Activated CD8-positive, alpha-beta T cell treated with anti-CD3 and anti-CD28 coated beads, Interleukin-2, amount 10 ng/mL, durations not matched to agents 7 days and 5 days (primary cell): ENCODE measurements around the gene LAPTM4A. TPM values are rescaled to one million over a fixed set of nuclear protein-coding genes. Genes with fewer than 3 reads are reported as not detected.
"Not testable (repeated sequence)": the region's sequence is repeated elsewhere in the genome, so short reads cannot be mapped to it uniquely, and the experiment has no call there.

Experiments used
- ATAC-seq: fragments of 150-1000 bp; cut with Tn5 transposase; one replicate; pipeline ENCODE4 v1.10.0; 2021; ENCODE audit warnings: moderate library complexity
- CTCF ChIA-PET: fragments of 350-600 bp; sonication (Branson Sonifier 250); formaldehyde crosslinking; loops from one replicate; lab custom pipeline; 2021; ENCODE audit warnings: antibody characterized with exemption; lab: Charles Lee
- POLR2A ChIA-PET: fragments of 350-600 bp; sonication (Branson Sonifier 250); formaldehyde crosslinking; loops from one replicate; lab custom pipeline; 2021; ENCODE audit warnings: antibody characterized with exemption; lab: Charles Lee
- DNase-seq: peaks from one replicate; pipeline ENCODE4 v3.0.0-alpha.2; 2020
- H3K27ac Mint-ChIP-seq: one replicate; pipeline ENCODE4 v1.8.0; 2021; ENCODE audit warnings: mild to moderate bottlenecking, mixed read lengths
- H3K27me3 Mint-ChIP-seq: one replicate; pipeline ENCODE4 v1.8.0; 2021; ENCODE audit warnings: low read depth, mixed read lengths
- H3K36me3 Mint-ChIP-seq: one replicate; pipeline ENCODE4 v1.8.0; 2021; ENCODE audit warnings: low read depth, mixed read lengths
- H3K4me1 Mint-ChIP-seq: one replicate; pipeline ENCODE4 v1.8.0; 2021; ENCODE audit warnings: low read depth, mixed read lengths
- H3K4me3 Mint-ChIP-seq: one replicate; pipeline ENCODE4 v1.8.0; 2021; ENCODE audit warnings: mild to moderate bottlenecking, mixed read lengths
- H3K9me3 Mint-ChIP-seq: one replicate; pipeline ENCODE4 v1.8.0; 2022; ENCODE audit warnings: mixed read lengths; ENCODE audit not compliant: insufficient read depth
- total RNA-seq, 2 experiments: library from RNA; stranded (reverse); gene quantifications; one replicate each; pipeline ENCODE4 v1.2.3, GENCODE V29; 2021

LAPTM4A gene
- total RNA-seq, 2 experiments from 2014 or later = 19.8 to 21.1 TPM

GRCh38 chr2:20074046-20074648, 22.7 kb upstream of the LAPTM4A start:
- ChIA-PET CTCF (interaction anchor here (1.9 kb wide), 1 partner anchor 58 kb away, joined by 4 read pairs; no protein-coding TSS in a partner anchor), POLR2A (interaction anchor here (1.2 kb wide), 1 partner anchor 23 kb away, joined by 3 read pairs; the partner anchor contains the start of gene LAPTM4A)
- not testable (repeated sequence) for H3K4me3 Mint-ChIP-seq, H3K4me1 Mint-ChIP-seq, H3K36me3 Mint-ChIP-seq, H3K27ac Mint-ChIP-seq, ATAC-seq, H3K9me3 Mint-ChIP-seq, DNase-seq
- H3K27me3 Mint-ChIP-seq = peaks cover 13% of the 10 kb centered on the region

GRCh38 chr2:20073460-20073859, 22.0 kb upstream of the LAPTM4A start:
- CTCF ChIA-PET = interaction anchor here (0.5 to 1.9 kb wide), 2 partner anchors 9 to 58 kb away, joined by 4 read pairs; no protein-coding TSS in a partner anchor
- Mint-ChIP-seq H3K27me3 (peaks cover 12% of the 10 kb centered on the region), H3K9me3 (no peaks in the 10 kb centered on the region), H3K4me3 (no peak overlapping the region), H3K27ac (no peak overlapping the region), H3K4me1 (no peaks in the 10 kb centered on the region), H3K36me3 (no peaks in the 10 kb centered on the region)
- ATAC-seq (no peak), DNase-seq (no peak)
- POLR2A ChIA-PET = interaction anchor here (1.2 kb wide), 1 partner anchor 22 kb away, joined by 3 read pairs; the partner anchor contains the start of gene LAPTM4A

GRCh38 chr2:20072436-20073158, 21.2 kb upstream of the LAPTM4A start:
- H3K9me3 Mint-ChIP-seq = no peaks in the 10 kb centered on the region
- H3K27me3 Mint-ChIP-seq = peaks cover 10% of the 10 kb centered on the region
- ATAC-seq (no peak), DNase-seq (no peak)
- no peak overlapping the region for H3K4me3 Mint-ChIP-seq
- H3K27ac Mint-ChIP-seq = no peak overlapping the region
- POLR2A ChIA-PET = interaction anchor here (1.2 kb wide), 1 partner anchor 21 kb away, joined by 3 read pairs; the partner anchor contains the start of gene LAPTM4A
- no peaks in the 10 kb centered on the region for H3K4me1 Mint-ChIP-seq
- H3K36me3 Mint-ChIP-seq = no peaks in the 10 kb centered on the region
- CTCF ChIA-PET = no interaction called here

GRCh38 chr2:20071397-20072383, 20.3 kb upstream of the LAPTM4A start:
- H3K36me3 Mint-ChIP-seq = no peaks in the 10 kb centered on the region
- H3K4me1 Mint-ChIP-seq = no peaks in the 10 kb centered on the region
- DNase-seq (no peak), ATAC-seq (no peak)
- no peak overlapping the region for H3K27ac Mint-ChIP-seq
- ChIA-PET CTCF (interaction anchor here (1.3 kb wide), 1 partner anchor 56 kb away, joined by 5 read pairs; no protein-coding TSS in a partner anchor), POLR2A (no interaction called here)
- no peaks in the 10 kb centered on the region for H3K9me3 Mint-ChIP-seq
- no peak overlapping the region for H3K4me3 Mint-ChIP-seq
- peaks cover 11% of the 10 kb centered on the region for H3K27me3 Mint-ChIP-seq

GRCh38 chr2:20069756-20070155, 18.3 kb upstream of the LAPTM4A start:
- ATAC-seq (no peak), DNase-seq (no peak)
- Mint-ChIP-seq H3K27me3 (peaks cover 7% of the 10 kb centered on the region), H3K36me3 (no peaks in the 10 kb centered on the region), H3K27ac (no peak overlapping the region), H3K4me3 (no peak overlapping the region), H3K9me3 (no peaks in the 10 kb centered on the region), H3K4me1 (no peaks in the 10 kb centered on the region)
- POLR2A ChIA-PET = no interaction called here
- CTCF ChIA-PET = no interaction called here

- Mint-ChIP-seq H3K4me1 (no peaks in the 10 kb centered on the region), H3K27me3 (peaks cover 3% of the 10 kb centered on the region), H3K9me3 (no peaks in the 10 kb centered on the region), H3K27ac (no peak overlapping the region), H3K4me3 (no peak overlapping the region), H3K36me3 (no peaks in the 10 kb centered on the region)
- no peak for DNase-seq
- ChIA-PET POLR2A (no interaction called here), CTCF (interaction anchor here (1.0 kb wide), 1 partner anchor 53 kb away, joined by 3 read pairs; no protein-coding TSS in a partner anchor)
- no peak for ATAC-seq
Observed at GRCh38 chr2:20067992-20068584, 16.7 kb upstream of the LAPTM4A start.

GRCh38 chr2:20065885-20066602, 14.6 kb upstream of the LAPTM4A start:
- no peaks in the 10 kb centered on the region for H3K36me3 Mint-ChIP-seq
- no peak for ATAC-seq

GRCh38 chr2:20064841-20065240, 13.4 kb upstream of the LAPTM4A start:
- no peaks in the 10 kb centered on the region for H3K9me3 Mint-ChIP-seq
- CTCF ChIA-PET = no interaction called here

More at GRCh38 chr2:20065885-20066602, 14.6 kb upstream of the LAPTM4A start:
- Mint-ChIP-seq H3K27me3 (peaks cover 4% of the 10 kb centered on the region), H3K4me1 (no peaks in the 10 kb centered on the region), H3K9me3 (no peaks in the 10 kb centered on the region), H3K27ac (no peak overlapping the region), H3K4me3 (no peak overlapping the region)
- ChIA-PET CTCF (interaction anchor here (1.3 kb wide), 1 partner anchor 12 kb away, joined by 3 read pairs; no protein-coding TSS in a partner anchor), POLR2A (interaction anchor here (1.0 kb wide), 2 partner anchors 15 to 29 kb away, joined by 3 to 5 read pairs; partner anchors contain the start of gene LAPTM4A)
- DNase-seq = no peak

GRCh38 chr2:20064421-20064820, 13.0 kb upstream of the LAPTM4A start:
- Mint-ChIP-seq H3K27me3 (peaks cover 8% of the 10 kb centered on the region), H3K27ac (no peak overlapping the region), H3K4me3 (no peak overlapping the region), H3K36me3 (no peaks in the 10 kb centered on the region), H3K4me1 (no peaks in the 10 kb centered on the region), H3K9me3 (no peaks in the 10 kb centered on the region)
- ATAC-seq (no peak), DNase-seq (no peak)
- ChIA-PET CTCF (no interaction called here), POLR2A (no interaction called here)

More at GRCh38 chr2:20064841-20065240, 13.4 kb upstream of the LAPTM4A start:
- POLR2A ChIA-PET = no interaction called here
- ATAC-seq (no peak), DNase-seq (no peak)
- H3K36me3 Mint-ChIP-seq = no peaks in the 10 kb centered on the region
- H3K27ac Mint-ChIP-seq = no peak overlapping the region
- no peak overlapping the region for H3K4me3 Mint-ChIP-seq
- H3K27me3 Mint-ChIP-seq = peaks cover 8% of the 10 kb centered on the region
- no peaks in the 10 kb centered on the region for H3K4me1 Mint-ChIP-seq

- Mint-ChIP-seq H3K27ac (no peak overlapping the region), H3K9me3 (no peaks in the 10 kb centered on the region), H3K4me3 (no peak overlapping the region), H3K27me3 (peaks cover 11% of the 10 kb centered on the region), H3K36me3 (no peaks in the 10 kb centered on the region), H3K4me1 (no peaks in the 10 kb centered on the region)
- DNase-seq (no peak), ATAC-seq (no peak)
- CTCF ChIA-PET = no interaction called here
- POLR2A ChIA-PET = no interaction called here
Observed at GRCh38 chr2:20062615-20063545, 11.5 kb upstream of the LAPTM4A start.
